NCI-H774 (cell line): ENCODE measurements around the gene OPA1.

Source experiments
- DNase-seq: peaks from one replicate; lab custom pipeline; 2025; lab: John Stamatoyannopoulos, UW

Gene OPA1

GRCh38 chr3:193650585-193650984 lies 57.6 kb downstream of the OPA1 start:
- no peak for DNase-seq

GRCh38 chr3:193655831-193656433 lies 62.9 kb downstream of the OPA1 start:
- DNase-seq = no peak

GRCh38 chr3:193656445-193656844 lies 63.4 kb downstream of the OPA1 start:
- no peak for DNase-seq

- no peak for DNase-seq
Observed at GRCh38 chr3:193656878-193657282, 63.9 kb downstream of the OPA1 start.

- no peak for DNase-seq
Observed at GRCh38 chr3:193660171-193660570, 67.2 kb downstream of the OPA1 start.

- DNase-seq = no peak
Observed at GRCh38 chr3:193660698-193661411, 67.8 kb downstream of the OPA1 start.

GRCh38 chr3:193662757-193663322 lies 69.8 kb downstream of the OPA1 start:
- no peak for DNase-seq

- DNase-seq = peak; percentile 74
Observed at GRCh38 chr3:193665370-193665989, 72.5 kb downstream of the OPA1 start.

GRCh38 chr3:193673845-193674244 lies 80.8 kb downstream of the OPA1 start:
- DNase-seq = no peak

- DNase-seq = no peak
Observed at GRCh38 chr3:193674714-193675113, 81.7 kb downstream of the OPA1 start.

GRCh38 chr3:193677734-193678133 lies 84.7 kb downstream of the OPA1 start:
- DNase-seq = no peak

- DNase-seq = no peak
Observed at GRCh38 chr3:193680220-193680619, 87.2 kb downstream of the OPA1 start.

GRCh38 chr3:193681631-193682030 lies 88.6 kb downstream of the OPA1 start:
- peak; percentile 16 for DNase-seq

- no peak for DNase-seq
Observed at GRCh38 chr3:193686665-193687483, 93.9 kb downstream of the OPA1 start.

GRCh38 chr3:193688834-193689714 lies 96.1 kb downstream of the OPA1 start:
- DNase-seq = no peak

GRCh38 chr3:193693774-193694173 lies 100.8 kb downstream of the OPA1 start:
- no peak for DNase-seq

- no peak for DNase-seq
Observed at GRCh38 chr3:193701953-193702635, 109.1 kb downstream of the OPA1 start.

- no peak for DNase-seq
Observed at GRCh38 chr3:193702967-193703366, 110.0 kb downstream of the OPA1 start.

- no peak for DNase-seq
Observed at GRCh38 chr3:193704431-193704830, 111.4 kb downstream of the OPA1 start.

GRCh38 chr3:193708270-193708669 lies 115.3 kb downstream of the OPA1 start:
- DNase-seq = no peak
